Gastrocnemius medialis (tissue), 4 donors: ENCODE data around the gene ANTXR1.

Experiments
- POLR2A ChIP-seq, 2 donors: fragments of 450-650 bp; IDR thresholded peaks; one replicate each; pipeline ENCODE4 v1.6.1; 2017; ENCODE audit warnings: antibody characterized with exemption in 2 of 2, mild to moderate bottlenecking in 2 of 2, moderate library complexity in 2 of 2
- TF ChIP-seq, protein P1 (sequence below), 5 experiments: fragments of 450-650 bp in 3 of 5; fragments of 200-600 bp in 2 of 5; sonication (generic) in 2 of 5; IDR thresholded peaks in 4 of 5; conservative IDR thresholded peaks in 1 of 5; 1 replicate in 4 of 5; 2 replicates in 1 of 5; pipeline ENCODE4 v1.5.1; 2016 to 2019; ENCODE audit warnings: antibody characterized with exemption in 5 of 5, mild to moderate bottlenecking in 3 of 5, moderate library complexity in 3 of 5

GRCh38 chr2:69017835-69018234, 4.9 kb downstream of the ANTXR1 start:
- TF ChIP-seq, protein P1, sequence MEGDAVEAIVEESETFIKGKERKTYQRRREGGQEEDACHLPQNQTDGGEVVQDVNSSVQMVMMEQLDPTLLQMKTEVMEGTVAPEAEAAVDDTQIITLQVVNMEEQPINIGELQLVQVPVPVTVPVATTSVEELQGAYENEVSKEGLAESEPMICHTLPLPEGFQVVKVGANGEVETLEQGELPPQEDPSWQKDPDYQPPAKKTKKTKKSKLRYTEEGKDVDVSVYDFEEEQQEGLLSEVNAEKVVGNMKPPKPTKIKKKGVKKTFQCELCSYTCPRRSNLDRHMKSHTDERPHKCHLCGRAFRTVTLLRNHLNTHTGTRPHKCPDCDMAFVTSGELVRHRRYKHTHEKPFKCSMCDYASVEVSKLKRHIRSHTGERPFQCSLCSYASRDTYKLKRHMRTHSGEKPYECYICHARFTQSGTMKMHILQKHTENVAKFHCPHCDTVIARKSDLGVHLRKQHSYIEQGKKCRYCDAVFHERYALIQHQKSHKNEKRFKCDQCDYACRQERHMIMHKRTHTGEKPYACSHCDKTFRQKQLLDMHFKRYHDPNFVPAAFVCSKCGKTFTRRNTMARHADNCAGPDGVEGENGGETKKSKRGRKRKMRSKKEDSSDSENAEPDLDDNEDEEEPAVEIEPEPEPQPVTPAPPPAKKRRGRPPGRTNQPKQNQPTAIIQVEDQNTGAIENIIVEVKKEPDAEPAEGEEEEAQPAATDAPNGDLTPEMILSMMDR (IDR thresholded peaks at IDR 0.05 in 4 of 5, conservative IDR thresholded peaks at IDR 0.05 in 1 of 5) = no peak
- TF ChIP-seq POLR2A (IDR thresholded peaks at IDR 0.05) = no peak
